PC-9 (cell line): Measurements from ENCODE around the gene DRICH1.

Source experiments
- EZH2 ChIP-seq: fragments of 200-600 bp; sonication (generic); IDR thresholded peaks from 2 replicates; pipeline ENCODE4 v1.8.0; 2017; ENCODE audit warnings: antibody characterized with exemption, low read depth
- TF ChIP-seq, protein P1 (sequence below): fragments of 200-600 bp; sonication (generic); conservative IDR thresholded peaks from 2 replicates; pipeline ENCODE4 v1.6.1; 2017; ENCODE audit warnings: mixed run types, antibody characterized with exemption, mild to moderate bottlenecking, moderate library complexity

DNA sequence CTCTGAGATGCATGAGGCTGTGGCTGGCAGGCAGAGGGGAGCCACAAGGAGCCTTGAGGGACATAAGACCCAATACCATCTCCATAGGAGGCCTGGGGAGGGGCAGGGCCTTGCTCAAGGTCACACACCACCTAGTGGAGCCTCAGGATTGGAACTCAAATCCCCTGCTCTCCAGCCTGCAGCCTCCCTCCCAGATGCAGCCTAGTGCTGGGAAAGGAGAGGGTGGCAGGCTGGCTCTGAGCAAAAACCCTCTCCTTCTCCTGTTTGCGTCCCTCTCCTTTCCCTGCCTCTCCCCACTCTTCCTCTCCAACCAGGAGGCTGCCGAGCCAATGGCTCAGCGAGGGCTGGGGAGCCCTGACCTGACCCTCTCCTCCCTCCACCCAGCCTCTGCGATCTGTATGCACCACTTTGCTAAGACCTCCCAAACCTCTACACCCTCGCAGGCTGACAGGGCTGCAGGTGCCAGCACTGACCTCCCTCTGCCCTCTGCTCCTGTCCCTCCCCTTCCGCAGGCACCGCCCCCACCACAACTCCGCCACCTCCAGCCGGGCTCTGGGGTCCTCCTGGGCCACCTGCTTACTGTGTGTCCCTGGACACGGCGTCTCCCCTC is 66.7 kb downstream of the DRICH1 start:
- TF ChIP-seq, protein P1, sequence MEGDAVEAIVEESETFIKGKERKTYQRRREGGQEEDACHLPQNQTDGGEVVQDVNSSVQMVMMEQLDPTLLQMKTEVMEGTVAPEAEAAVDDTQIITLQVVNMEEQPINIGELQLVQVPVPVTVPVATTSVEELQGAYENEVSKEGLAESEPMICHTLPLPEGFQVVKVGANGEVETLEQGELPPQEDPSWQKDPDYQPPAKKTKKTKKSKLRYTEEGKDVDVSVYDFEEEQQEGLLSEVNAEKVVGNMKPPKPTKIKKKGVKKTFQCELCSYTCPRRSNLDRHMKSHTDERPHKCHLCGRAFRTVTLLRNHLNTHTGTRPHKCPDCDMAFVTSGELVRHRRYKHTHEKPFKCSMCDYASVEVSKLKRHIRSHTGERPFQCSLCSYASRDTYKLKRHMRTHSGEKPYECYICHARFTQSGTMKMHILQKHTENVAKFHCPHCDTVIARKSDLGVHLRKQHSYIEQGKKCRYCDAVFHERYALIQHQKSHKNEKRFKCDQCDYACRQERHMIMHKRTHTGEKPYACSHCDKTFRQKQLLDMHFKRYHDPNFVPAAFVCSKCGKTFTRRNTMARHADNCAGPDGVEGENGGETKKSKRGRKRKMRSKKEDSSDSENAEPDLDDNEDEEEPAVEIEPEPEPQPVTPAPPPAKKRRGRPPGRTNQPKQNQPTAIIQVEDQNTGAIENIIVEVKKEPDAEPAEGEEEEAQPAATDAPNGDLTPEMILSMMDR = no peak
- no peak for TF ChIP-seq EZH2
